ENCODE measurements around the gene WIPF3.

Gene WIPF3

DNA sequence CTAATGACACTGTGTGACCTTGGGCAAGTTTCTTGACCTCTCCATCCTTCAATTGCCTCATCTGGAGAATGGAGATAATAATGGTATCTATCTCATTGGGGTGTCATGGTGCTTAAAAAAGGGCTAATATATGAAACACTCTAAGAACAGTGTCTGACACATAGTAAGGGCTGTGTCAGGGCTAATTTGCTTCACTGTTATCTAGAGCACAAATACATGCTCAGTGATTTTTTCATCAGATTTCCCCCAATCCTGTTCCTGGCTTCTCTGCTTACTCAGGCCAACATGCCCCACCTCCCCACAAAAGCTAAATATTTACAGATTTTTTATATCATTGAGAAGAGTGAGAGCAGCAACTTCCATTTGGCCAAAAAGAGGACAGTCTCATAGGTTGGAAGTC lies 20.6 kb downstream of the WIPF3 start:
- no peak for ATAC-seq
- TF ChIP-seq TCF4 (CRISPR knock-in tag; IDR thresholded peaks at IDR 0.05; ENCODE audit: borderline replicate concordance) (no peak), ESRRG (CRISPR knock-in tag; IDR thresholded peaks at IDR 0.05) (no peak), PPARA (CRISPR knock-in tag; IDR thresholded peaks at IDR 0.05; ENCODE audit: borderline replicate concordance) (no peak), TOX (CRISPR knock-in tag; IDR thresholded peaks at IDR 0.05; ENCODE audit: borderline replicate concordance) (no peak), ZNF565 (CRISPR knock-in tag; conservative IDR thresholded peaks at IDR 0.05; ENCODE audit: low read depth) (no peak), BACH2 (CRISPR knock-in tag; IDR thresholded peaks at IDR 0.05; ENCODE audit: borderline replicate concordance) (no peak), ZFP30 (CRISPR knock-in tag; IDR thresholded peaks at IDR 0.05) (no peak)
- TF ChIP-seq, protein P1, sequence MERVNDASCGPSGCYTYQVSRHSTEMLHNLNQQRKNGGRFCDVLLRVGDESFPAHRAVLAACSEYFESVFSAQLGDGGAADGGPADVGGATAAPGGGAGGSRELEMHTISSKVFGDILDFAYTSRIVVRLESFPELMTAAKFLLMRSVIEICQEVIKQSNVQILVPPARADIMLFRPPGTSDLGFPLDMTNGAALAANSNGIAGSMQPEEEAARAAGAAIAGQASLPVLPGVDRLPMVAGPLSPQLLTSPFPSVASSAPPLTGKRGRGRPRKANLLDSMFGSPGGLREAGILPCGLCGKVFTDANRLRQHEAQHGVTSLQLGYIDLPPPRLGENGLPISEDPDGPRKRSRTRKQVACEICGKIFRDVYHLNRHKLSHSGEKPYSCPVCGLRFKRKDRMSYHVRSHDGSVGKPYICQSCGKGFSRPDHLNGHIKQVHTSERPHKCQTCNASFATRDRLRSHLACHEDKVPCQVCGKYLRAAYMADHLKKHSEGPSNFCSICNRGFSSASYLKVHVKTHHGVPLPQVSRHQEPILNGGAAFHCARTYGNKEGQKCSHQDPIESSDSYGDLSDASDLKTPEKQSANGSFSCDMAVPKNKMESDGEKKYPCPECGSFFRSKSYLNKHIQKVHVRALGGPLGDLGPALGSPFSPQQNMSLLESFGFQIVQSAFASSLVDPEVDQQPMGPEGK (CRISPR knock-in tag; IDR thresholded peaks at IDR 0.05; ENCODE audit: borderline replicate concordance), result no peak
- TF ChIP-seq, protein P2, sequence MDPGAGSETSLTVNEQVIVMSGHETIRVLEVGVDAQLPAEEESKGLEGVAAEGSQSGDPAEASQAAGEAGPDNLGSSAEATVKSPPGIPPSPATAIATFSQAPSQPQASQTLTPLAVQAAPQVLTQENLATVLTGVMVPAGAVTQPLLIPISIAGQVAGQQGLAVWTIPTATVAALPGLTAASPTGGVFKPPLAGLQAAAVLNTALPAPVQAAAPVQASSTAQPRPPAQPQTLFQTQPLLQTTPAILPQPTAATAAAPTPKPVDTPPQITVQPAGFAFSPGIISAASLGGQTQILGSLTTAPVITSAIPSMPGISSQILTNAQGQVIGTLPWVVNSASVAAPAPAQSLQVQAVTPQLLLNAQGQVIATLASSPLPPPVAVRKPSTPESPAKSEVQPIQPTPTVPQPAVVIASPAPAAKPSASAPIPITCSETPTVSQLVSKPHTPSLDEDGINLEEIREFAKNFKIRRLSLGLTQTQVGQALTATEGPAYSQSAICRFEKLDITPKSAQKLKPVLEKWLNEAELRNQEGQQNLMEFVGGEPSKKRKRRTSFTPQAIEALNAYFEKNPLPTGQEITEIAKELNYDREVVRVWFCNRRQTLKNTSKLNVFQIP (CRISPR knock-in tag; IDR thresholded peaks at IDR 0.05; ENCODE audit: borderline replicate concordance, low read depth), result no peak
- TF ChIP-seq, protein P3, sequence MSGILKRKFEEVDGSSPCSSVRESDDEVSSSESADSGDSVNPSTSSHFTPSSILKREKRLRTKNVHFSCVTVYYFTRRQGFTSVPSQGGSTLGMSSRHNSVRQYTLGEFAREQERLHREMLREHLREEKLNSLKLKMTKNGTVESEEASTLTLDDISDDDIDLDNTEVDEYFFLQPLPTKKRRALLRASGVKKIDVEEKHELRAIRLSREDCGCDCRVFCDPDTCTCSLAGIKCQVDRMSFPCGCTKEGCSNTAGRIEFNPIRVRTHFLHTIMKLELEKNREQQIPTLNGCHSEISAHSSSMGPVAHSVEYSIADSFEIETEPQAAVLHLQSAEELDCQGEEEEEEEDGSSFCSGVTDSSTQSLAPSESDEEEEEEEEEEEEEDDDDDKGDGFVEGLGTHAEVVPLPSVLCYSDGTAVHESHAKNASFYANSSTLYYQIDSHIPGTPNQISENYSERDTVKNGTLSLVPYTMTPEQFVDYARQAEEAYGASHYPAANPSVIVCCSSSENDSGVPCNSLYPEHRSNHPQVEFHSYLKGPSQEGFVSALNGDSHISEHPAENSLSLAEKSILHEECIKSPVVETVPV (CRISPR knock-in tag; IDR thresholded peaks at IDR 0.05), result no peak
- TF ChIP-seq, protein P4, sequence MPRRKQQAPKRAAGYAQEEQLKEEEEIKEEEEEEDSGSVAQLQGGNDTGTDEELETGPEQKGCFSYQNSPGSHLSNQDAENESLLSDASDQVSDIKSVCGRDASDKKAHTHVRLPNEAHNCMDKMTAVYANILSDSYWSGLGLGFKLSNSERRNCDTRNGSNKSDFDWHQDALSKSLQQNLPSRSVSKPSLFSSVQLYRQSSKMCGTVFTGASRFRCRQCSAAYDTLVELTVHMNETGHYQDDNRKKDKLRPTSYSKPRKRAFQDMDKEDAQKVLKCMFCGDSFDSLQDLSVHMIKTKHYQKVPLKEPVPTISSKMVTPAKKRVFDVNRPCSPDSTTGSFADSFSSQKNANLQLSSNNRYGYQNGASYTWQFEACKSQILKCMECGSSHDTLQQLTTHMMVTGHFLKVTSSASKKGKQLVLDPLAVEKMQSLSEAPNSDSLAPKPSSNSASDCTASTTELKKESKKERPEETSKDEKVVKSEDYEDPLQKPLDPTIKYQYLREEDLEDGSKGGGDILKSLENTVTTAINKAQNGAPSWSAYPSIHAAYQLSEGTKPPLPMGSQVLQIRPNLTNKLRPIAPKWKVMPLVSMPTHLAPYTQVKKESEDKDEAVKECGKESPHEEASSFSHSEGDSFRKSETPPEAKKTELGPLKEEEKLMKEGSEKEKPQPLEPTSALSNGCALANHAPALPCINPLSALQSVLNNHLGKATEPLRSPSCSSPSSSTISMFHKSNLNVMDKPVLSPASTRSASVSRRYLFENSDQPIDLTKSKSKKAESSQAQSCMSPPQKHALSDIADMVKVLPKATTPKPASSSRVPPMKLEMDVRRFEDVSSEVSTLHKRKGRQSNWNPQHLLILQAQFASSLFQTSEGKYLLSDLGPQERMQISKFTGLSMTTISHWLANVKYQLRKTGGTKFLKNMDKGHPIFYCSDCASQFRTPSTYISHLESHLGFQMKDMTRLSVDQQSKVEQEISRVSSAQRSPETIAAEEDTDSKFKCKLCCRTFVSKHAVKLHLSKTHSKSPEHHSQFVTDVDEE (CRISPR knock-in tag; IDR thresholded peaks at IDR 0.05), result no peak

DNA sequence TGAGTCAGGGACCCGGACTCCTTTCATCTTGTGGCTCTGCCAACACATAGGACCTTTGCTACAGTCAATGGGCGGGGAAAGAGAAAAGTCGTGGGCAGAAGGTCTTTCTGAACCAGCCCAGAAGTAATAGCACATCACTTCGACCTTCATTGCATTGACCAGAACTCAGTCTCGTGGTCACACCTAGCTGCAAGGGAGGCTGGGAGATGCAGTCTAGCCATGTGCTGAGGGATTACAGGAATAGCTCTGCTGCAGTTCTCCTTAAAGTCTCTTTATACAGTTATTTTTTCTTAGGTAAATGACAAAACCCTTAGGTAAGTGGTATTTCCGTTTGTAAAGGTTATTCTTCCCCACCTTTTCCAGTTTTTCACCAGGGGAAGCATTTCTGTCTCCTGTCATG lies 25.4 kb downstream of the WIPF3 start:
- TF ChIP-seq ZFP30 (CRISPR knock-in tag; IDR thresholded peaks at IDR 0.05), result no peak
- no peak for TF ChIP-seq TOX (CRISPR knock-in tag; IDR thresholded peaks at IDR 0.05; ENCODE audit: borderline replicate concordance)
- TF ChIP-seq ESRRG (CRISPR knock-in tag; IDR thresholded peaks at IDR 0.05), result no peak
- TF ChIP-seq CSDC2 (CRISPR knock-in tag; IDR thresholded peaks at IDR 0.05), result no peak
- no peak for TF ChIP-seq ISL1 (CRISPR knock-in tag; IDR thresholded peaks at IDR 0.05)
- TF ChIP-seq ZNF70 (CRISPR knock-in tag; IDR thresholded peaks at IDR 0.05), result no peak
- TF ChIP-seq, protein P2 (CRISPR knock-in tag; IDR thresholded peaks at IDR 0.05; ENCODE audit: borderline replicate concordance, low read depth), result no peak
- TF ChIP-seq, protein P5, sequence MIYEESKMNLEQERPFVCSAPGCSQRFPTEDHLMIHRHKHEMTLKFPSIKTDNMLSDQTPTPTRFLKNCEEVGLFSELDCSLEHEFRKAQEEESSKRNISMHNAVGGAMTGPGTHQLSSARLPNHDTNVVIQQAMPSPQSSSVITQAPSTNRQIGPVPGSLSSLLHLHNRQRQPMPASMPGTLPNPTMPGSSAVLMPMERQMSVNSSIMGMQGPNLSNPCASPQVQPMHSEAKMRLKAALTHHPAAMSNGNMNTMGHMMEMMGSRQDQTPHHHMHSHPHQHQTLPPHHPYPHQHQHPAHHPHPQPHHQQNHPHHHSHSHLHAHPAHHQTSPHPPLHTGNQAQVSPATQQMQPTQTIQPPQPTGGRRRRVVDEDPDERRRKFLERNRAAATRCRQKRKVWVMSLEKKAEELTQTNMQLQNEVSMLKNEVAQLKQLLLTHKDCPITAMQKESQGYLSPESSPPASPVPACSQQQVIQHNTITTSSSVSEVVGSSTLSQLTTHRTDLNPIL (CRISPR knock-in tag; IDR thresholded peaks at IDR 0.05; ENCODE audit: low read depth), result no peak
- TF ChIP-seq SNAI2 (CRISPR knock-in tag; IDR thresholded peaks at IDR 0.05), result no peak
- no peak for TF ChIP-seq ARNTL (CRISPR knock-in tag; IDR thresholded peaks at IDR 0.05; ENCODE audit: borderline replicate concordance, low read depth)
- no peak for TF ChIP-seq BACH2 (CRISPR knock-in tag; IDR thresholded peaks at IDR 0.05; ENCODE audit: borderline replicate concordance)
- TF ChIP-seq ZC3H10 (CRISPR knock-in tag; IDR thresholded peaks at IDR 0.05), result no peak
- TF ChIP-seq, protein P4 (CRISPR knock-in tag; IDR thresholded peaks at IDR 0.05), result no peak
- TF ChIP-seq OSR1 (CRISPR knock-in tag; IDR thresholded peaks at IDR 0.05), result no peak
- no peak for TF ChIP-seq ZFP3 (CRISPR knock-in tag; IDR thresholded peaks at IDR 0.05)
- ATAC-seq, result no peak

Data from SK-N-SH treated with all-trans-retinoic acid at 6 μM for 48 hours (cell line).